ENCODE measurements around the gene PLEKHO2.

PLEKHO2 gene

GRCh38 chr15:64911311-64912186, 69.8 kb downstream of the PLEKHO2 start, which contains the start of gene ANKDD1A:
Gene ANKDD1A, plus strand, starts transcription at chr15:64911902. Its CDS starts 29 bp downstream, at chr15:64911931.
- DNase-seq (ENCODE audit: low read depth in 2 of 2, low spot score in 1 of 2): no peak

GRCh38 chr15:64912379-64913325, 70.9 kb downstream of the PLEKHO2 start:
- no peak for DNase-seq (ENCODE audit: low read depth in 2 of 2, low spot score in 1 of 2)

GRCh38 chr15:64915518-64916227, 74.0 kb downstream of the PLEKHO2 start:
- no peak for DNase-seq (ENCODE audit: low read depth in 2 of 2, low spot score in 1 of 2)

GRCh38 chr15:64916365-64916764, 74.7 kb downstream of the PLEKHO2 start:
- no peak for DNase-seq (ENCODE audit: low read depth in 2 of 2, low spot score in 1 of 2)

GRCh38 chr15:64917211-64917610, 75.5 kb downstream of the PLEKHO2 start:
- no peak for DNase-seq (ENCODE audit: low read depth in 2 of 2, low spot score in 1 of 2)

All from stimulated activated CD8-positive, alpha-beta memory T cell treated with anti-CD3 and anti-CD28 coated beads, Interleukin-4, amount 100 ng/mL, for 4 hours (primary cell).